ENCODE measurements around the gene PXDC1.

DNA sequence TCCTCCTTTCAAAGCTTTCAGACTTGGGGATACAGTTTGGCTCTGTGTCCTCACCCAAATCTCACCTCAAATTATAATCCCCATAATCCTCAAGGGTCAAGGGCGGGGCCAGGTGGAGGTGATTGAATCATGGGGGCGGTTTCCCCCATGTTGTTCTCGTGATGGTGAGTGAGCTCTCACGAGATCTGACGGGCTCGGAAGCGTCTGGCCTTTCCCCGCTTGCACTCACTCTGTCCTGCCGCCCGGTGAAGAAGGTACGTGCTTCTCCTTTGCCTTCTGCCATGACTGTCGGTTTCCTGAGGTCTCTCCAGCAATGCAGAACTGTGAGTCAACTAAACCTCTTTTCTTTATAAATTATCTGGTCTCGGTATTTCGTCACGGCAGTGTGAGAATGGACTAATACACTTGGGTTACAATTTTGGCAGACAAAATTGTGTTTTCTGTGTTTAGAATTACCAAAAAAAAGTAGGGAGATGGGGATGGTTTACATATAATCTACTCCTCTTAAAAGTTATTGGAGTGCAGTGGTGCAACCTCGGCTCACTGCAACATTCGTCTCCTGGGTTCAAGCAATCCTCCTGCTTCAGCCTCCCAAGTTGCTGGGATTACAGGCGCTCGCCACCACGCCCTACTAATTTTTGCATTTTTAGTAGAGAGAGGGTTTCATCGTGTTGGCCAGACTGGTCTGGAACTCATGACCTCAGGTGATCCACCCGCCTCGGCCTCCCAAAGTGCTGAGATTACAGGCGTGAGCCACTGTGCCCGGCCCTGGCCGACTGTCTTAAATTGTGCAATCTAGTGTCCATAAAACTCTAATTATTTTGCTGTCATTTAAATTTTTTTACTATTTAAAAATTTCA is 33.6 kb upstream of the PXDC1 start:
- TF ChIP-seq CTCF (IDR thresholded peaks at IDR 0.05) (no peak), POLR2AphosphoS5 (IDR thresholded peaks at IDR 0.05) (no peak), POLR2A (IDR thresholded peaks at IDR 0.05) (no peak), EP300 (IDR thresholded peaks at IDR 0.05) (no peak)

Data from stomach (tissue), 4 donors.